ENCODE data around the gene ME3.

The ME3 gene

GRCh38 chr11:86477495-86478155 is 194.8 kb downstream of the ME3 start:
- H3K4me3 ChIP-seq (ENCODE audit: low read length): no peak overlapping the region
- TF ChIP-seq ZNF274 (IDR thresholded peaks at IDR 0.05; ENCODE audit: low read depth, low read length): no peak

GRCh38 chr11:86476109-86476861 is 196.1 kb downstream of the ME3 start:
- H3K4me3 ChIP-seq (ENCODE audit: low read length): no peak overlapping the region
- no peak for TF ChIP-seq ZNF274 (IDR thresholded peaks at IDR 0.05; ENCODE audit: low read depth, low read length)

- no peak overlapping the region for H3K4me3 ChIP-seq (ENCODE audit: low read length)
- no peak for TF ChIP-seq ZNF274 (IDR thresholded peaks at IDR 0.05; ENCODE audit: low read depth, low read length)
These were observed 197.4 kb downstream of the ME3 start for GRCh38 chr11:86475027-86475426.

GRCh38 chr11:86473991-86474833 is 198.2 kb downstream of the ME3 start:
- no peak overlapping the region for H3K4me3 ChIP-seq (ENCODE audit: low read length)
- no peak for TF ChIP-seq ZNF274 (IDR thresholded peaks at IDR 0.05; ENCODE audit: low read depth, low read length)

GRCh38 chr11:86469491-86470388 is 202.7 kb downstream of the ME3 start:
- H3K4me3 ChIP-seq (ENCODE audit: low read length): no peak overlapping the region
- no peak for TF ChIP-seq ZNF274 (IDR thresholded peaks at IDR 0.05; ENCODE audit: low read depth, low read length)

- H3K4me3 ChIP-seq (ENCODE audit: low read length): no peak overlapping the region
- no peak for TF ChIP-seq ZNF274 (IDR thresholded peaks at IDR 0.05; ENCODE audit: low read depth, low read length)
These were observed 204.2 kb downstream of the ME3 start for GRCh38 chr11:86468169-86468568.

GRCh38 chr11:86464509-86465221 is 207.8 kb downstream of the ME3 start:
- H3K4me3 ChIP-seq (ENCODE audit: low read length): no peak overlapping the region
- no peak for TF ChIP-seq ZNF274 (IDR thresholded peaks at IDR 0.05; ENCODE audit: low read depth, low read length)

- H3K4me3 ChIP-seq (ENCODE audit: low read length): no peak overlapping the region
- no peak for TF ChIP-seq ZNF274 (IDR thresholded peaks at IDR 0.05; ENCODE audit: low read depth, low read length)
These were observed 208.5 kb downstream of the ME3 start for GRCh38 chr11:86463955-86464354.

GRCh38 chr11:86463120-86463519 is 209.3 kb downstream of the ME3 start:
- TF ChIP-seq ZNF274 (IDR thresholded peaks at IDR 0.05; ENCODE audit: low read depth, low read length): no peak
- H3K4me3 ChIP-seq (ENCODE audit: low read length): no peak overlapping the region

- no peak overlapping the region for H3K4me3 ChIP-seq (ENCODE audit: low read length)
- TF ChIP-seq ZNF274 (IDR thresholded peaks at IDR 0.05; ENCODE audit: low read depth, low read length): no peak
These were observed 210.5 kb downstream of the ME3 start for GRCh38 chr11:86461892-86462291.

- TF ChIP-seq ZNF274 (IDR thresholded peaks at IDR 0.05; ENCODE audit: low read depth, low read length): no peak
- H3K4me3 ChIP-seq (ENCODE audit: low read length): no peak overlapping the region
These were observed 211.7 kb downstream of the ME3 start for GRCh38 chr11:86460461-86461385.
